Activated CD8-positive, alpha-beta memory T cell treated with anti-CD3 and anti-CD28 coated beads for 36 hours (primary cell): Measurements from ENCODE around the gene EPAS1. TPM values are rescaled to one million over a fixed set of nuclear protein-coding genes. Genes with fewer than 3 reads are reported as not detected.

Experiments
- CTCF ChIA-PET: fragments of 350-600 bp; sonication (Branson Sonifier 250); formaldehyde crosslinking; loops from one replicate; lab custom pipeline; 2021; ENCODE audit warnings: antibody characterized with exemption; lab: Charles Lee
- POLR2A ChIA-PET: fragments of 350-600 bp; sonication (Branson Sonifier 250); formaldehyde crosslinking; loops from one replicate; lab custom pipeline; 2021; ENCODE audit warnings: antibody characterized with exemption; lab: Charles Lee
- total RNA-seq, 2 experiments: library from RNA; stranded (reverse); gene quantifications; one replicate each; pipeline ENCODE4 v1.2.3, GENCODE V29; 2021

Gene EPAS1
- total RNA-seq, 2 experiments from 2014 or later: 6.8 to 7.0 TPM

DNA sequence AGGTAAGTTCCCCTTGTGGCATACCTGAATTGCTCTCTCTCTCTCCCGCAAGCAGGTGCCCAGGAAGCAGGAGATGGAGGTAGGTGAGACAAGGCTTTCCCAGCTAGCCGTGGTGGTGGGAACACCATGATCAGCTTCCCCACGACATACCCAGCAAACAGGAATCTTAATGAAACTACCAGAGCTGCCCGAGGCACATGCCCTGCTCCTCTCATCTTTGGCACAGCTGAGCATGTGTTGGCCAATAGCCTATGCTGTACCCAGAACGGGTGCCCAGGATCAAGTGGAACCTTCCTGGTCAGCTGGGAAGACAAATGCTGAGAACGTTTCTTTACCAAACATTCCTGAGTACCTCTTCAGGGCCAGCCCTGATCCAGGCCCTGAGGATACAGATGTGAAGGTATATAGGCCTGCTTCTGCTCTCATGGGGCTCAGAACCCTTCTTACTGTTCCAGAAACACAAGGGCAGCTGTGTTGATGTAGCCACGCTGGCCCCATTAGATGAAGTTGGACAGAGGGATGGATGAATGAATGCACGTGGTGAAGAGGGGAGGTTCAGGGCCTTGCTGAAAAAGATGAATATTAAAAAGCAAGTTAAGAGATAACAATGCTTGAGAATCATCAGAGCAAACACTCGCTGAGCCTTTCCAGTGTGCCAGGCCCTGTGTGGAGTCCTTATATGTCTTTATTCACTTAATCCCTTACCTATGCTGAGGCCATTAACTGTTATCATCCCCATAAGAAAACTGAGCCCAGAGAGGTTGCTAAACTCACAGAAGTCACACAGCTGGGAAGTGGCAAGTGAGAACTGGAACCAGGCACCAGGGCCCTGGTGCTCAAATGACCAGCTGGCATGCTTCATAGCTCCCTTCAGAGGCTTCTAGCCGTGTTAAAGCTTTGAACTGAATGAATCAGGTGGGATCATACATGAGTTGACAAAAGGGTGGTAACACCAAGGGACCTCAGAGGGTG, 113.4 kb downstream of the EPAS1 start:
- ChIA-PET POLR2A (no interaction called here), CTCF (no interaction called here)

GRCh38 chr2:46411245-46411641, 114.0 kb downstream of the EPAS1 start:
- ChIA-PET CTCF (no interaction called here), POLR2A (no interaction called here)

GRCh38 chr2:46411985-46412384, 114.8 kb downstream of the EPAS1 start:
- ChIA-PET POLR2A (no interaction called here), CTCF (no interaction called here)

DNA sequence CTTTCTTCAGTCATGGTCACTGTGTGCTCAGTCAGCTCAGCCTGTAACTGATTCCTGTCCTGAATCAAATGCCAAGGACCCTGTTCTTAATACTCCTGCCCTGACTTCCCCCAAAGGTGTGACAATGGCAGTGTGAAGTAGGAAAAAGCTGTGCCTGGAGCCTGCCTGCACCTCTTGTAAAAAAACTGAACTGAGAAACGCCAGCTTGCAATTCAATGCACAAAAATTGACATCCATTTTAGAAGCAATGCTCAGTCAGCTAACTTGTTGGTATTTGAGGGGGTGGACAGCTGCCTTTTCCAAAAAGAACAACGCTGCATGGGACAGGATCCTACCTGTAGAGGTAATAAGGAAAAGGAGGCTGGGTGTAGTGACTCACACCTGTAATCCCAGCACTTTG, 115.9 kb downstream of the EPAS1 start:
- POLR2A ChIA-PET: no interaction called here

GRCh38 chr2:46413631-46414030, 116.4 kb downstream of the EPAS1 start:
- POLR2A ChIA-PET: no interaction called here
- CTCF ChIA-PET: interaction anchor here (0.7 kb wide), 2 partner anchors 9 to 1381 kb away, joined by 3 read pairs; no protein-coding TSS in a partner anchor

More for the DNA sequence above, 115.9 kb downstream of the EPAS1 start:
- CTCF ChIA-PET: no interaction called here

GRCh38 chr2:46414701-46415100, 117.5 kb downstream of the EPAS1 start:
- POLR2A ChIA-PET: no interaction called here
- CTCF ChIA-PET: no interaction called here

DNA sequence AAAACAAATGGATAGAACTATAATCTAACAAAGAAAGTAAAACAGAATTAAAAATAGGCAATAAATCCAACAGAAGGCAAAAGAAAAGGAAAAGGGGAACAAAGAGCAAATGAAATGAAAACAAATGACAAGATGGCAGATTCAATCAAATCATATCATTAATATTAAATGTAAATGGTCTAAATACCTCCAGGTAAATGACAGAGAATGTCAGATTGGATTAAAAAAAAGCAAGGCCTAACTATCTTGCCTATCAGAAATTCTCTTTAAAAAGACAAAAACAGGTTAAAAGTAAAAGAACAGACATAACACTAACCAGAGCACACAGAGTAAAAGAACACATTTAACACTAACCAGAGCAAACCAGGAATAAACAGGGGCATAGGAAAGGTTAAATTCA, 119.1 kb downstream of the EPAS1 start:
- ChIA-PET CTCF (no interaction called here), POLR2A (no interaction called here)

GRCh38 chr2:46416739-46417403, 119.7 kb downstream of the EPAS1 start:
- POLR2A ChIA-PET: no interaction called here
- CTCF ChIA-PET: no interaction called here

DNA sequence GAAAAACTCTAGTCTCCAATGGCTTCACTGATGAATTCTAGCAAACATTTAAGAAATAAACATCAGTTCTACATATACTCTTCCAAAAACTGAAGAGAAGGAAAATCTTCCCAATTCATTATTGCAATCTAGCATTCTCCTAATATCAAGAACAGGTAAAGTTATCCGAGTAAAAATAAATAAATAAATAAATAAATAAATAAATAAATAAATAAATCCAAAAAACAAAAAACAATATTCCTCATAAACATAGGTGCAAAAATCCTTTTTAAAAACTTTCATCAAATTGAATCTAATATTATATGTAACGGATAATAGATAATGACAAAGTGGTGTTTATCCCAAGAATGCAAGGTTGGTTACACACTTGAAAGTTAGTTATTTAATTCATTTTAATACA, 123.7 kb downstream of the EPAS1 start:
- CTCF ChIA-PET: no interaction called here

DNA sequence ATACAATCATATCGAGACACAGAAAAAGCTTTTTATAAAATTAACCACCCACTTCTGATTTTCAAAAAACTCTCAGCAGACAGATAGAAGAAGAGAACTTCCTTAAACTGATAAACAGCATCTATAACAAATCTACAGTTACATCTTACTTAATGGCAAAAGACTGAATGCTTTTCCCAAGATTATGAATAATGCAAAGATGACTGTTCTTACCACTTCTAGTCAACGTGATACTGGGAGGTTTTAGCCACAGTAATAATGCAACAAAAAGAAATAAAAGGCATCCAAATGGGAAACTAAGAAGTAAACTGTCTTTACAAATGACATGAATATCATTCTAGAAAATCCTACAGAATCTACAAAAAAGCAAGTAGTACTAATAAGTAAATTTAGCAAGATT, 124.2 kb downstream of the EPAS1 start:
- CTCF ChIA-PET: no interaction called here

More for the DNA sequence above, 123.7 kb downstream of the EPAS1 start:
- POLR2A ChIA-PET: no interaction called here

DNA sequence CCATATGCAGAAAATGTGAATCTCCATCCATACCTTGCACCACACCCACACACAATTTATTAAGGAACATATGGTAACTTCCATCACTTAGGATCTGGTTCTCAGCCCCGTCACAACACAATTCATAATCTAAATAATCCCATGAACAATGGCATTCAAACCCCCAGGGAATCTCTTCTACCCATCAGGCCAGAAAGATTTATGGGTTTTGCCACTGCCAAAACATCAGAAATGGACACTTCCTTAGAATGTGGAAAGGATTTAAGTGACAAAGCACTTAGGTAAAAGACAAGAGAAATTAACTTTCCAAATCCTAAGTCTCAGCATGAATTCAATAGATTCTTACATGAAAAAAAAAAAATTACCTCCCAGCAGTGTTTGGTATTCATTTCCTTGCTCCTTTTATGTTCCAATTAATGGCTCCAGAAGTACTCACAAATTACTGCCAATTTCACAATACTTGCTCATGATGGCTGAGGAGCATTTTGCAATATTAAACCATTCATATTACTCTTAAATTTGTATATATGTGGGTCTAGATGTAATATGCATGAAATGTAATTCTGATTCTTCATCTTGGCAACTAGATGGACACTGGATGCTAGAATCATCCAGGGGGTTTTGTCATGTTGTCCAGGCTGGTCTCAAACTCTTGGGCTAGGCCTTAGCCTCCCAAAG, 125.6 kb downstream of the EPAS1 start:
- ChIA-PET POLR2A (no interaction called here), CTCF (interaction anchor here (0.6 kb wide), 1 partner anchor 9 kb away, joined by 3 read pairs; no protein-coding TSS in a partner anchor)

More for the DNA sequence above, 124.2 kb downstream of the EPAS1 start:
- POLR2A ChIA-PET: no interaction called here

DNA sequence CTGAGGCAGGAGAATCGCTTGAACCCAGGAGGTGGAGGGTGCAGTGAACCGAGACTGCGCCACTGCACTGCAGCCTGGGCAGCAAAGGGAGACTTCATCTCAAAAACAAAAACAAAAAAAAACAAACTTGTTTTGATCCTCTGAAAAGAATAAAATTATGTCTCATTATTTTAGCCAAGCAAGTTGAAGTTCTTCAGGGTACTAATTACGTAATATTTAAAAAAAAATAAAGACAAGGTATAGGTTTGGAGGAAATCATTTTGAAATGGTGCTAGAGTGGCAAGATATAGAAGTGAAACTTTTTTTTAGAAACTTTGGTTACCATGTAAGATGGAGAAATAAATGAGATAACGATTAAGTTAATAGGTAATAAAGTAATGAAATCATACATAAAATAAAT, 127.7 kb downstream of the EPAS1 start:
- ChIA-PET CTCF (no interaction called here), POLR2A (interaction anchor here (0.6 kb wide), 1 partner anchor 202 kb away, joined by 3 read pairs; no protein-coding TSS in a partner anchor)

- CTCF ChIA-PET: no interaction called here
- POLR2A ChIA-PET: no interaction called here
Measured at GRCh38 chr2:46428911-46429436, 131.8 kb downstream of the EPAS1 start.

GRCh38 chr2:46430413-46430812, 133.2 kb downstream of the EPAS1 start:
- CTCF ChIA-PET: interaction anchor here (0.7 kb wide), 1 partner anchor 20 kb away, joined by 3 read pairs; no protein-coding TSS in a partner anchor
- POLR2A ChIA-PET: no interaction called here

DNA sequence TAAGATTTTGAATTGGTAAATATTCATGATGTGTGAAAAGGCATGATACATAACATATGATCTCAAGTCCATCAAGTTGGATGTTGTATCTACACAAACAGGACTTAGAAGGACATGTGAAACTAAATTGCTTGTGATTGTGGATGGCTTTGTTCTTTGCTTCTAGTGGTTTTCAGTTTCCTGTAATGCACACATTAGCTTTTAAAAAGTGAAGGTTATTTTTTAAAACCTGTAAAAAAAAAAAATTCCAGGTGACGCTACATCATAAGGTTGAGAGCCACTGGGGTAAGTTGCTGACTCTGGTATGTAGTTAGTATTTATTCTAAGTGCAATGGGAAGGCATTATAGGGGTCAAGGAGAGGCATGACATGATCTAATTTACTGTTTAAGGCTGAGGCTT, 133.8 kb downstream of the EPAS1 start:
- POLR2A ChIA-PET: no interaction called here

DNA sequence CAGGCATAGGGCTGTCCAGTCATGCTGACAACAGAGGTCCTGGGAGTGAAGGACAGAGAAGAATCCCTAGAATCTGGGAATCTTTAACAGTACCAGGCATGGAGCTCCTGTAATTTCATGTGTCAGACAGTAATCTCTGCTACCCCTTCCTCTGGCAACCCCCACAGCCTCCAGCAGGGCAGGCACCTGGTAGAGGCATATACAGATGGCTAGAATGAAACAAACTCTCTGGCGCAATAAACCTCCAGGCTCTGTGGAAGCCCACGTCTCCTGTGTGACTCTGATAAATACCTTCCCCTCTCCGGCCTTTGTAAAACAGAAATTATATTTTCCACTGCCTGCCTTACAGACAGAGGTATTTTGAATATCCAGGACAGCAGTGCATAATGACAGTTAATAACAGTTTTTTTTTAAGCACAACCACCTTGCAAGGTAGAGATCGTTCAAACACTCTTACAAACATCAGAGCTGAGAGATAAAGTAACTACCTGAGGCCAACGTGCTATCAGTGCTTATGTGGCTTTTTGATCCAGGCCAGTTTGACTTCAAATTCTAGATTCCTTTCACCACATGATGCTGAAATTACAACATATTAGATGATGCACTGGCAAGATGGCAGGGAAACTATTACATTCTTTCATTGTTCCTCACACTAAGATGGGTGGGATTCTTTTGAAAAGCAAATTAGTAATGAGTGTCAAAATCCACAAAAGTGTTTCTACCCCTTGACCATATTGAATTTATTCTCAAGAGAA, 134.5 kb downstream of the EPAS1 start:
- CTCF ChIA-PET: no interaction called here
- POLR2A ChIA-PET: no interaction called here

More for the DNA sequence above, 133.8 kb downstream of the EPAS1 start:
- CTCF ChIA-PET: interaction anchor here (0.7 kb wide), 1 partner anchor 20 kb away, joined by 3 read pairs; no protein-coding TSS in a partner anchor

- POLR2A ChIA-PET: no interaction called here
- CTCF ChIA-PET: no interaction called here
Measured at GRCh38 chr2:46434851-46435273, 137.7 kb downstream of the EPAS1 start.

- ChIA-PET POLR2A (no interaction called here), CTCF (no interaction called here)
Measured at GRCh38 chr2:46435353-46435752, 138.1 kb downstream of the EPAS1 start.
